ENCODE data around the gene SYNM.

SYNM gene

DNA sequence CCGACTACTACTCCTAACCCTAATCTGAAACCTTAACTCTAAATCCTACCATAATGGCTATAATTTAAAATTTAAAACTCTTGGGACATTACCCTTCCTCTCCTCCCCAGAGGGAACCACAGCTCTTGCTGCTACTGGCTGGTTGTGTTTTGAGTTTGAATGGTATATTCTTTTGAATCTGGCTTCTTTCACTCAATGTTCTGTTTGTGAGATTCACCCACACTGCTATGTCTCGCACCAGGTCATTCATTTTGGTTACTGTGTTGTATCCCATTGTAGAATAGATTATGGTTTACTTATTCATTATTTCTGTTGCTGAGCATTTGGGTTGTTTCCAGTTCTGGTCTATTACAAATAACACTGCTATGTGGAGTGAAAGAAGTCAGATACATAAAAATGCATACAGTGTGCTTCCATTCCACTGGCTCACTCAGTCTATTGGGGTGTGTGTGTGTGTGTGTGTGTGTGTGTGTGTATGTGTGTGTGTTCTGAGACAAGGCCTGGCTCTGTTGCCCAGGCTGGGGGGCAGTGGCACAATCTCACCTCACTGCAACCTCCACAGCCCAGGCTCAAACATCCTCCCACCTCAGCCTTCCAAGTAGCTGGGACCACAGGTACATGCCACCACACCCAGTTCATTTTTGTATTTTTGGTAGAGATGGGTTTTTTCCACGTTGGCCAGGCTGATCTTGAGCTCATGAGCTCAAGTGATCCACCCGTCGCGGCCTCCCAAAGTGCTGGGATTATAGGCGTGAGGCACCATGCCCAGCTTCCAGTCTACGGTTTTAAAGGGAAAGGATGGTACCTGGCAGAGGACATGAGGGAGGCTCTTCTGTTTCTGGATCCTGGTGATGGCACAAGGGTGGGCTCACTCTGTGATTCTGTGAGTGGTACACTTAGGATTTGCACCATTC lies 19.2 kb upstream of the SYNM start:
- DNase-seq = no peak

DNA sequence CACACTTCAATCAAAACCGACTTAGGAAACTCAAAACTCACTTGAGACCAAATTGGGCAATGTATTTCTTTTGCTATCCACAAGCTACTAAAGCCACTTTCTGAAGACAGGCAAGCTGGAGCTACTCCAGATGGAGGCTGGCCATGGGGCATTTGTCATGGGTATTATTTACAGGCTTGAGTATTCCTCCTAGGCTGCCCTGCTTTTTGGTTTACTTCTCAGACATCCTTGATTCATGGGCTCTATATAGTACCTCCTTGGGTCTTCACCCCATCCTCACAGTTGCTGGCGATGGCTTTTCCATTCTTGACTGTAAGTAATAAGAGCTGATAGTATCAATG lies 18.6 kb upstream of the SYNM start:
- DNase-seq = no peak

DNA sequence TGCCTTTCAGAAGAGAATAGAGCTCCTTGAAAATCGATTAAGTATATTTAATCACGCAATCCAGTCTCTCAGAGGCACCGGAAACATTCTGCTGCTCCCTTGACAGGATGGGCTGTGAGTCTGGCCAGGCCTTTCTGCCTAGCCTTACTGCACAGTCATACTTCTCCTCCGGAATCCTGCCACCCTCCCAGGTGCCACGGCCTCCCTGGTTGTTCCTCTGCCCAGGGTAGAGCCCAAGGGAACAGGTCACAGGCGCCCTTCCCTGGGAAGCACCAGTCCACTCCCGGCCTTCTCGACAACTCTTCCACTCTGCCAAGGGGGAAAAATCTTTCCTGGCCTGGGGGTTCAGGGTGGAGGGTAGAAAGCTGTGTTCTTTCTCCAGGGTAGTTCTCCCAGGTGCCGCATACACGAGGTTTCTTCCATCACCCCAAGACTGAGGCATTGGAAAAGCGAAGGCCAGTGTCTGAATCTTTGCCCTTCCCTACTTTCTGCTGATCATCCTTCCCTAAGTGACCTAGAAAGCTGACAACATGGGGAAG lies 17.4 kb upstream of the SYNM start:
- no peak for DNase-seq

DNA sequence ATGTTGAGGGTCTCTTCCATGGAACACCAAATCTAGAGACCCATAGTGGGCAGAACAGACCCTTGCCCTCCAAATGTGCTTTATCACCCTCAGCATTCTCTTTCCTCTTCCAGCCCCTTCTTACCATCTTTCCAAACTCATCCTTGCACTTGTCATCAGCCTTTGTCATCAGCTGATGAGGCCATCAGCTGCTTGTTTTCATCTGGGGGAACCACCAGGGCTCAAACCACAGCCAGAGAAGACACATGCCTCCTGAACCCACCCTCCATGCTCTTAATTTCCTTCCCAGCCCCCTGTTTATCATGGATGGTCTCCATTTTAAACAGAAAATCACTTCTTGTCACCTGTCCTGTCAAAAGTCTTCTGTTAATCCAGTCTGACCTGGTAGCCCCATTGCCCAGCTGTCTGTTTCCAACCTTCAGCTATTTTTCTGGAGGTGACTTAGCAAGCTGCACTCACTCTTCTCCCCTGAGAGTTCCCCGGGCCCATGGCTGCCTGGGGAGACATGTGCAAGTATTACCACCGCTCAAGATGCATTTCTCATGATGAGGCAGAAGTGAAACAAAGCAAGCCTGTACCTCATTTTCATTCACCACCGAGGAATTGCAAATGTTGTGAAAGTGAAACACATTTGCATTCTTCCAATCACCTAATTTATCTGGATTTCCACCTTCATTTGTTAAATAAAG lies 14.7 kb upstream of the SYNM start:
- no peak for DNase-seq

DNA sequence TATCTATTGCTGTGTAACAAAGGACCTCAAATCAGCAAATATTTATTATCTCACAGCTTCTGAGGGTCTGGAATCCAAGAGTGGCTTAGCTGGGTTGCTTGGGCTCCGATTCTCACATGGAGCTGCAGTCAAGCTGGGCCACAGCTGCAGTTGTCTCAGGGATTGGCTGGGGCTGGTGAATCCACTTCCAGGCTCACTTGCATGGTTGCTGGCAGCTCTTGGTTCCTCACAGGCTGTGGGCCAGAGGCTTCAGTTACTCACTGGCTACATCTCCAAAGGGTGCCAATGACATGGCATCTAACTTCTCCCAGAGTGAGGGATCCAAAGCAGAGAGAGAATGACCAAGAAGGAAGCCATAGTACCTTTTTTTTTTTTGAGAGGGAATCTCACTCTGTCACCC lies 13.9 kb upstream of the SYNM start:
- DNase-seq = no peak

DNA sequence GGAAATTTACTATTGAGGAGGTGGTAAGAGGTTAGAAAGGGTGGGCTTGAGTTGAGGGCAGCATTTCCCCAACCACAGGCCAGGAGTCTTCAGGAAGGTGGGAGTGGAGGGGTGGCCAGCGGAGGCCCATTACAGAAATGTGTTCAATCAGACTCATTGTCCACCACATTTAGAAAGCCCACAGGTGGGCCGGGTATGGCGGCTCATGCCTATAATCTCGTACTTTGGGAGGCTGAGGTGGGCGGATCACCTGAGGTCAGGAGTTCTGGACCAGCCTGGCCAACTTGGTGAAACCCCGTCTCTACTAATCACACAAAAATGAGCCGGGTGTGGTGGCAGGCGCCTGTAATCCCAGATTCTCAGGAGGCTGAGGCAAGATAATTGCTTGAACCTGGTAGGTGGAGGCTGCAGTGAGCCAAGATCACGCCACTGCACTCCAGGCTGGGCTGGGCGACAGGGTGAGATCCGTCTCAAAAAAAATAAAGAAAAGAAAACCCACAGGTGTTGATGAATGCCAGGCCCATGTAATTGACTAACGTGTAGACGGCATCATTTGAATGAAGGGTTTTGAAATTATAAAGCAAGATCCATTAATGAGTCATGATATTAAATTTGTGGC lies 12.2 kb upstream of the SYNM start:
- no peak for DNase-seq

DNA sequence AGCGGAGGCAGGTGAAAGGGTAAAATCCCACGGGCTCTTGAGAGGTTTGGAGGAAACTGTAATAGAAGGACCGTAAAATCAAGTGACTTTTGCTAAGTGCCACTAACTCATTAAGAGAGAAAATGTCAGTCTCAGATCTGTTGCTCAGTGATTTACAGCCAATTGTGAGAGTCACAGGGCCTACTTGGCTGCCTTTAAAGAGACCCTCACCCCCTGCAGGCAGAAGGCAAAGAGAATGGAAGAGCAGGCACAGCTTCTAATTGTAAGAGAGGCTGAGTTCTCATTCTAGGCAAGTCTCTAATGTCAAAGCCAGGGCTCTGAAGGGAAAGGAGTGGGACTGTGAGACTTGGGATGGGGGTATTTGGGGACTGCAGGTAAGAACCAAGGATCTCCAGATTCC lies 9.3 kb upstream of the SYNM start:
- no peak for DNase-seq

DNA sequence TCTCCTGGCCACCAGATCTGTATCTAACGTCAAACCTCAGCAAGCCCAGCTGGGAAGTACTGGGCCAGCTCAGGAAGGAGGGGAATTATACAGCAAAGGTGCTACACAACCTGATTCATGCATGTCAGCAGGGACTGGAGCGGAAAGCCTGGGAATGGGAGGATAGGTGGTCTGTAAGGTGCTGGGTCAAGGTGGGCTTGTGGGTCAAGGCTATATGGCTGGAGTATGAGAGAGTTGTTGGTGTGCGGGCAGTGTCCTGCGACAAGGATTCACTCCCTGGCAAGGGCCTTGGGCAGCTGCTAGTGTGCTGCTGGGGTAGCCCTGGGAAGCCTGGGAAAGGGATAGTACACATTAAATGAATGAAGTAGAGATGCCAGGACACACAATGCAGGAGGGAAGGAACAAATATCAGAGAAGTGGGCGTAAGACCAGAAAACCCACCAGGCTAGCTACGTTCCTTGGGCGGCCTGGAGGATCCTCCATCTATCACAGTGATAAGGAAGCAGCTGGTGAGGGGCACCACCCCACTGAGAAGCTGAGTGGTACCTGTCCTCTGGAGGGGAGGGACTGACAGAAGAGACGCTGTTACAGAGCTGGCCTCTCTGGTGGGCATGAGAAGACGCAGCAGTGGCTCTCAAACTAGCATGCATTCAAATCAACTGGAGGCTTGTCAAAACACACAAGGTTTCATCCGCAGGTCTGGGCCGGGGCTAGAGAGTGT lies 8.5 kb upstream of the SYNM start:
- no peak for DNase-seq

DNA sequence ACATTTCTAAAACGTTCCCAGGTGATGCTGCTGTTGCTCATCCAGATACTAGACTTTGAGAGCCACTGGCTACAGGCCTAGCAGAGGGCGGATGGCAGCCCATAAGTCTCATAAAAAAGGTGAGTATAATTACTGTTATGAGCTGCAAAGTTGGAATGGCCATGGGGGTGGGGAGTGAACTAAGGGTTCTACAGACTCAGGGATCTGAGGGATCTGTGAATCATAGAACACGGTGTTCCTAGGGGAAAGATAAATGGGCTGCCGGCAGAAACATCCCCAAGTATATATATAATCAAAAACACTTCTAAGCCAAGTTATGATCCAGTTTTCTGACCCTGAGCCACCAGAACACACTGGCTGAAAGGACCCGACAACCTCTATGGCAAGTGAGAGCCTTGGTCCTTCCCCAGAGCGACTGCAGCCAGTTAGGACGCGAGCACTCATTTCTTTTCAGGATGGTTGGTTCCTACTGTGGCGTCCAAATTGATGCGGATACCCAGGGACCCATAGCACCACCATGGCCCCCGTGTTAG lies 7.9 kb upstream of the SYNM start:
- DNase-seq = no peak

DNA sequence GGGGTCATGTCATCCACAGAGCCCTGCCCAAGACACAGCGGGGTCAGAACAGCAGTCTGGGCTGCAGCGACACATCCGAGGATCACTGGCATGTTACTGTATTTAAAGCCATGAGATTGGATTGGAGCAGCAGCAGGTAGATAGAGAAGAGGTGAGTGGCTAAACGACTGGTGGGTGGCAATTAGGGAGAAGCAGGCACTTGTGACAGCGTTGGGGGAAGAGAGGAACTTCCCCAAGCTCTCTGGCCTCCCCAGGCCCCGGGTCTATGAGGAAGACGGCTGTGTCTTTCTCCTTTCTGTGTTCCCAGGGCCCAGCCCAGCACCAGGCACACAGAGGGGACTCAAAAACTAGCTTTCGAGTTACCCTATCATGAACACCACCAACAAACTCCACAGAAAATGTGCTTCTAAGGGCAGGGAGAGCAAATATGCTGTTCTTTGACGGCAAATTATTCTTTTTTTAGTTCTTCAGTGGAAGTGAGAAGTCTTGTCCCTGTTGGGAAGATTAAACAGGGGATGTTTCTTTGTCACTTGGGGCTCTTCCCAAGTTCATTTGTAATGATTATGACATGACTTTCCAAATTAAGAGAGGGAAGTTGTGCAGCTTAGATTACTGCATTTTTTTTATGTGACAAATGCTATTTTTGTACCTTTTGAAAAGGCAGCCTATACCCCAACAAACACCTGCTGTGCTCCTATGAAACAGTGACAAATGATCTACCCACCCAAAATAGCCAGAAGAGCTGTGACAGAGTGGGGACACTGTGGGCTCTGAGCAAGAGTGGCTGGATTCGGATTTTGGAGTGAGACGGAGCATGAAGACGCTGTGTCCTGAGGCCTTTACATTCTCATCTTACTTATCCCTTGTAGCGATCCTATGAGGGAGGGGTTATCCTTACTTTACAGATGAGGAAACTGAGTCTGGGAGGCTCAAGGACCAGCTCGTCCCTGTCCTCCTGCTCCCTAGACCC lies 7.2 kb upstream of the SYNM start:
- no peak for DNase-seq

DNA sequence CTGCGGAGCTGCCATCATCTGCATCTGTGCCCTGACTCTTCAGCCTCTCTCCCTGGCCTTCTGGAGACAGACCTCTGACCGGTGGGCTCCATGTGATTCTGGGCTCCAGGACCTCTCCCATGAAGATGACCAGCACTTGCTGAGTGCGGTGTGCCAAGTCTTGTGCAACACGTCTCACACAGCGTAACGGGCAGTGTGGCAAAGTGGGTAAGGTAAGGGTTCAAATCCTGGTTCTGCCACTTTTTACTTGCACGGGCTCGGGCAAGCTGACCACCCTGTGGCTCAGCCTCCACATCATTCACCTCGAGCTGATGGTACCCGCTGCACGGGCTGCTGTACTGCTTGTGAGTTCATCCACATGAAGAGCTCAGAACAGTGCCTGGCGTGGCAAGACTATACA lies 6.5 kb upstream of the SYNM start:
- DNase-seq = no peak

DNA sequence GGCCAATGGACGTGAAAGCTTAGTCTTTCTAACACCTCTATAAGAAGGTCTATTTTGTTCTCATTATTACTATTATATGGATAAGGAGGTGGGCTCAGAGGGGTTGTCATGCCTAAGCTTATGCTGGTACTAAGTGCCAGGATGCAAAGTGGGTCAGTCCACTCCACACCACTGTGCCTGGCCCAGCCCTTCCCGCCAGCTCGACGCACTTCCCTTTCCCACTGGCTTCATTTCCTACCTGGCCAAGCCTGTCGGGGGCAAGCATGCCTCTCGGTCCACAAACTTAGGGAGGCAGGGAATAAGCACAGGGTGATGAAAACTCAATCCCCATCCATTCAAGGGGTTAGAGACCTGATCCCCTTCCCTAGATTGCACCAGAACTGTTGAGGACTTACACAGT lies 5.9 kb upstream of the SYNM start:
- DNase-seq = no peak

DNA sequence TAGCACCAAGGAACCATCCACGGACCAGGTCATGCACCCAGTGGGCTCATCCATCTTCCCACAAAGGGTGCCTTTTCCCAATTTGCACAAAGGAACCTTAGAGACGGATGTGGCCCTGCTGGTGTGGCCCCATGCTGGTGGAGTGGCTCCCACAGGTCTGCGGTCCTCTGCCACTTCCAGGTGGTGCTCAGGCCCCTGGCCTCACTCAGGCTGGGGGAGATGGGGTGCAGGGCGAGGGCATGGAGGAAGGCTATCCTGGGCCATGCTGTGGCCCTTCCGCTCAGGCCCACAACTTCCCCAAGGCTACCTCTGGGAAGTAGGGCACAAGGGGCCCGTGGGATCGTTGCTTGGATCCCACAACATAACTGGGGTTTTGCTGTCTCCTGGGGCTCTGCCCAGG lies 5.2 kb upstream of the SYNM start:
- DNase-seq = no peak

DNA sequence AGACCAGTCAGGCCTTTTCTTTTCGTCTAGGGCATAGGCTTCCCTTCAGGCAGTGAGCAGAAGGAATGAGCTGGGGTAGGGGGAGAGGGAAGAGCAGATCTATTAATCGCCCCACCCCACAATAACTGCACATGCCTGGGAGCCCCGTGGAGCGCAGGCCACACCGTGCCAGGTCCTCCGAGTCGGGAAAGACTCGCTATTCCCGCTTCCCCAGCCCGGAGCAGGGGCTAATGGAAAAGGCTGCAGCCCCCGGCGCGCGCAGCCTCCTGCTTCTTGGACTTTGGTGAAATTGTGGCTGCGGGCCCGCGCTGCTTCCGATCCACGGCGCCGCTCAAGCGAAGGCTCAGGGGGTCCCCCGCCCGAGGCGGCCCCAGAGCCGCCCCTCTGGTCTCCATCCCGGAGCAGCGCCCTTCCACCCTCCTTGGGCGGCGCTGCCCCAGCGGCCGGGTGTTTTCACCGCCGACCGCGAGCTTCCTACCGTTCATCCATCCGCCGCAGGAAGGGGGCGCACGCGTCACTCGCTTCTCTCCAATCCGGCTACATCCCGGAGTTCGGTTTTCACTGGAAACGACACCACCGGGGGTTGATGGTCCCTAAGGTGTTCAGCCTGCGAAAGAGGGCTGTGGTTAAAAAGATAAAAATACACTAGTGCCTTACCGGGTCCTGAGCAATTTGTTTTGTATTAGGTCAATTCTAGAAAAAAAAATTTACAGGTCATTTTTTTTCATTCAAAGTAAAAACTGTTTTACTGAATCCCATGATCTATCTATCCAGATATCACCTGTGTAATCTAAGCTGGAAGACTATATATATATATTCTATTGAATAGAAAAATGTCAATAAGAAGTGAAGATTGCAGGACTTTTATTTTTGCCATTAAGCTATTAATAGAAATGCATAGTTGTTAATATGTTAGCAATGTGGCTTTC lies 4.4 kb upstream of the SYNM start:
- DNase-seq = peak; percentile 59 to 68

DNA sequence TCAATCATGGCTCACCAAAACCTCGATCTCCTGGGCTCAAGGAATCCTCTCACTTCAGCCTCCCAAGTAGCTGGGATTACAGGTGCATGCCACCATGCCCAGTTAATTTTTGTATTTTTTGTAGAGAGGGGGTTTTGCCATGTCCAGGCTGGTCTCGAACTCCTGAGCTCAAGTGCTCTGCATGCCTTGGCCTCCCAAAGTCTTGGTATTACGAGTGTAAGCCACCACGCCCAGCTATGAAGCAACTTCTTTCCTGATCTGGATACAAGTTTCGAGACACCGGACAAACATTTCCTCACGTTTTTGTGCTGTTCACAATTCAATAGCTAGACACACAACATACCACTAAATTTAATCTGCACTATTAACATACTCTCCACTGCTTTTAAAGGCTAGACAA lies 3.4 kb upstream of the SYNM start:
- no peak for DNase-seq

DNA sequence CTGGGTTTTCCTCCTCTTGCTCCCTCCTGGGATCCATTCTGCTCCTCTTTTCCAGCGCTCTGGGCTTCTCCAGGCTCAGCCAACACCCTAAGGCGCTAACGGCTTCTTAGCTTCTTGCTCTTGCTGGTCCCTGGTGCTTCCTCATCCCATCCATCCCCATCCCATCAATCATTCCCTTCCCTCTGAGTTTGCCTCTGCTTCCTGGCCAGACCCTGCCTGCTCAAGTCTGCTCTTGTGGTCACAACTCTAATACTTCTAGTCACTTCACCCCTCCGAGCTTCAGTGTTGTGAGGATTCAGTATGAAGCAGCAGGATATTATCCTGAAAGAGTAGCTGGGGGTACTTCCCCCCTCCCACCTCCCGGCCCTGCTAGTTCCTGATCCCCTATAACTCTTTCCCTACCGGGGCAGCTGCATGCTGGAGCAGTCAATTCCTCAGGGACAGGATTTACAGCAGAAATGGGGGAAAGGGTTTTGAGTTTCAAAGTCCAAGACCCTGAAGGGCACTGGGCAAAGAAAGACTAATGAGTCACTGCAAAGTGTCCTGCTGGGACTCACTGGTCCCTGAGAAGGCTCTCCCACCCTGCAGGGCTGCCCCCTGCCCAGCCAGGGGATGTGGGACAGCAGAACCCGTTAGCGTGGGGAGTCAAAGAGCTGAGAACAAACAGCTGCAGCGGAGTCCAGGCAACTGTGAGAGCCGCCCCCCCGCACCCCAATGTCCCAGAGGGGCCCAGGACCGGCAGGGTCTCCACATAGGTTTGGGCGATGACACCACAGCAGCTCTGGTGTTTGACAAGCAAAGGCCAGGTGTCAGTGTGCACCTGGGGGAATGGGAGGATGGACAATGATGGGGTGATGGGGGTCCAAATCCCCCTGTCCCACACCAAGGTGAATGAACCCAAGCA lies 2.3 kb upstream of the SYNM start:
- DNase-seq = no peak

DNA sequence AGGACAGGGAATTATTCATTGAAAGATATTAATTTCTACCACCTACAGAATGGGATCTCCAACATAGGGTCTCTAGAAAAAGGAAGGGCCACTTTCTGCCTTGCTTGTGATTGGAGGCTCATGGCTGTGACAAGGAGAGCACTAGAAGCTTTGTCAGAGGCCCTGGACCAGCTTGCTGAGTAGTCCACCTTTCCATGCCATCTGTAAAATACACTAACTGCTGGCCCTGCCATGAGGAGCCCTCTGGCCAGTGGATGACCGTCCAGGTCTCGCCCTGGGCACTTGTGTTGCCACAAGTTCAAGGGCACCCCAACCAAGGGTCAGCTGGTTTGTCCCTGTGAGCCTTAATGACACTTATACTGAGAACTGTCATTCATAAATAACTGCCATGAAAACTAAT lies 1.6 kb upstream of the SYNM start:
- DNase-seq = no peak

DNA sequence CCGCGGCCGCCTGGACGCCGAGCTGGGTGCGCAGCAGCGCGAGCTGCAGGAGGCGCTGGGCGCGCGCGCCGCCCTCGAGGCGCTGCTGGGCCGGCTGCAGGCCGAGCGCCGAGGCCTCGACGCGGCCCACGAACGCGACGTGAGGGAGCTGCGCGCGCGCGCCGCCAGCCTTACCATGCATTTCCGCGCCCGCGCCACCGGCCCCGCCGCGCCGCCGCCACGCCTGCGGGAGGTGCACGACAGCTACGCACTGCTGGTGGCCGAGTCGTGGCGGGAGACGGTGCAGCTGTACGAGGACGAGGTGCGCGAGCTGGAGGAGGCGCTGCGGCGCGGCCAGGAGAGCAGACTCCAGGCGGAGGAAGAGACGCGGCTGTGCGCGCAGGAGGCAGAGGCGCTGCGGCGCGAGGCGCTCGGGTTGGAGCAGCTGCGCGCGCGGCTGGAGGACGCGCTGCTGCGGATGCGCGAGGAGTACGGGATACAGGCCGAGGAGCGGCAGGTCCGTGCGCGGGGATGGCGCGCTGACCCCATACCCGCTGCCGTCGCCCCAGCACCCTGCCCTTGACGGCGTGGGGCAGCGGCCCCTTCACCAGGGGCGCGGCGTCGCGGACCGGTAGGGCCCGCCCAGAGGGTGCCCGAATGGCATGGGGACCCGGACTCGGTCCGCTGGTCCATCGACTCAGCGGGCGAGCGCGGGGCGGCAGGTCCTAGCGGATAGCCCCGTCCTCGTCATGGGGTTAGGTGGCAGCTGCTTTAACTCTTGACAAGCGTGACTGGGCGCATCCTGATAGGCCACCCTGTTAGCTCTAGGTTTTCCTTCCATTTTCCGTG lies 848 bp downstream of the SYNM start:
- no peak for DNase-seq
